K562 (cell line): ENCODE measurements around the gene HCAR3. TPM values are rescaled to one million over a fixed set of nuclear protein-coding genes. Genes with fewer than 3 reads are reported as not detected.

Source experiments
- ATAC-seq: fragments of 200-7000 bp; cut with Tn5 transposase; 3 replicates; pipeline ENCODE4 v1.9.1; 2020; ENCODE audit warnings: moderate library complexity
- BruUV-seq: library from RNA; stranded (reverse); fragments of 400-500 nt; replicated peaks from 2 replicates; lab custom pipeline; 2021; lab: Mats Ljungman, UMichigan
- CTCF ChIA-PET: fragments of 300-600 bp; formaldehyde crosslinking; extraction: SDS; loops from one replicate; lab custom pipeline; 2021; ENCODE audit warnings: low intra/inter-chr PET ratio; lab: Yijun Ruan, JAX
- POLR2A ChIA-PET: fragments of 300-600, 350-650 bp; sonication (Branson Sonifier 250); formaldehyde crosslinking; extraction: SDS; loops from one replicate; lab custom pipeline; 2021; ENCODE audit warnings: antibody characterized with exemption, inconsistent platforms; lab: Yijun Ruan, JAX
- DNase-seq, 4 experiments: peaks; one replicate each; pipeline versions ENCODE4 v3.0.0 to v3.0.0-alpha.2; 2011 to 2018; ENCODE audit warnings: low spot score in 3 of 4, mixed read lengths in 3 of 4; ENCODE audit errors: extremely low read depth in 1 of 4
- FAIRE-seq: peaks from 2 replicates; lab custom pipeline; 2011; peaks lifted over from hg19 to GRCh38; lab: Jason Lieb, UNC
- H2AFZ ChIP-seq: 2 replicates; pipeline ENCODE4 v1.6.0; 2011; ENCODE audit warnings: low read depth, low read length, control low read depth, inconsistent platforms
- H3K27ac ChIP-seq: fragments of 200-600 bp; 3 replicates; pipeline ENCODE4 v1.8.0; 2011; ENCODE audit warnings: low read depth, mild to moderate bottlenecking, control low read depth, inconsistent platforms, low read length, moderate library complexity, mixed read lengths; ENCODE audit errors: extremely low read depth
- H3K27me3 ChIP-seq, 2 experiments: fragments of 300-600 bp in 1 of 2; 2 replicates in 1 of 2; 3 replicates in 1 of 2; pipeline versions ENCODE4 v1.6.0 to v1.8.0; 2011; ENCODE audit warnings: inconsistent platforms in 2 of 2, low read length in 2 of 2, mild to moderate bottlenecking in 1 of 2, mixed read lengths in 1 of 2, moderate library complexity in 1 of 2; ENCODE audit not compliant: control insufficient read depth in 2 of 2, insufficient read depth in 2 of 2
- H3K36me3 ChIP-seq: fragments of 300-600 bp; 3 replicates; pipeline ENCODE4 v1.8.0; 2011; ENCODE audit warnings: mild to moderate bottlenecking, low read length, inconsistent platforms; ENCODE audit not compliant: control insufficient read depth, insufficient read depth
- H3K4me1 ChIP-seq, 2 experiments: fragments of 200-600 bp in 1 of 2; replicated peaks in 1 of 2; 2 replicates in 1 of 2; 3 replicates in 1 of 2; pipeline versions ENCODE4 v1.5.1 to v1.8.0; 2011; ENCODE audit warnings: inconsistent platforms in 2 of 2, low read length in 2 of 2, mild to moderate bottlenecking in 1 of 2, mixed read lengths in 1 of 2, moderate library complexity in 1 of 2; ENCODE audit not compliant: control insufficient read depth in 2 of 2, insufficient read depth in 2 of 2
- H3K4me2 ChIP-seq: 2 replicates; pipeline ENCODE4 v1.6.1; 2011; ENCODE audit warnings: low read length, control low read depth, inconsistent platforms, mixed read lengths; ENCODE audit not compliant: insufficient read depth
- H3K4me3 ChIP-seq: fragments of 200-600 bp; sonication (generic), shearing (Covaris generic); 2 replicates; pipeline ENCODE4 v1.5.1; 2016; ENCODE audit warnings: control low read depth, inconsistent platforms
- H3K79me2 ChIP-seq: fragments of 200-600 bp; 3 replicates; pipeline ENCODE4 v1.8.0; 2011; ENCODE audit warnings: low read length, inconsistent platforms; ENCODE audit not compliant: control insufficient read depth, insufficient read depth
- H3K9ac ChIP-seq, 2 experiments: 2 replicates each; pipeline versions ENCODE4 v1.6.0 to v1.6.1; 2011; ENCODE audit warnings: low read depth in 2 of 2, low read length in 2 of 2, control low read depth in 1 of 2, inconsistent platforms in 1 of 2, mild to moderate bottlenecking in 1 of 2, mixed read lengths in 1 of 2; ENCODE audit not compliant: insufficient read depth in 1 of 2
- H3K9me1 ChIP-seq: one replicate; pipeline ENCODE4 v1.6.0; 2011; ENCODE audit warnings: inconsistent platforms, mild to moderate bottlenecking, low read length, moderate library complexity; ENCODE audit not compliant: control insufficient read depth, insufficient read depth
- H3K9me3 ChIP-seq: replicated peaks from 2 replicates; pipeline ENCODE4 v1.5.1; 2011; ENCODE audit warnings: low read depth, low read length, inconsistent platforms; ENCODE audit not compliant: control insufficient read depth, insufficient read depth
- H4K20me1 ChIP-seq: replicated peaks from 2 replicates; pipeline ENCODE4 v1.6.1; 2011; ENCODE audit warnings: low read length, inconsistent platforms, mixed read lengths; ENCODE audit not compliant: control insufficient read depth, insufficient read depth
- CHD4 ChIP-seq: fragments of 200-600 bp; sonication (generic); IDR thresholded peaks from 3 replicates; pipeline ENCODE4 v1.6.1; 2012; ENCODE audit warnings: low read depth, mild to moderate bottlenecking, mixed read lengths, low read length, inconsistent platforms; ENCODE audit not compliant: insufficient read depth, insufficient replicate concordance, poor library complexity, severe bottlenecking
- CREB1 ChIP-seq, 2 experiments: sonication (generic) in 1 of 2; formaldehyde crosslinking in 1 of 2; IDR thresholded peaks; 2 replicates each; pipeline versions ENCODE4 v1.6.1 to v1.8.0; 2012 to 2022; ENCODE audit warnings: inconsistent platforms in 1 of 2, mild to moderate bottlenecking in 1 of 2, missing genetic modification reagents in 1 of 2, moderate library complexity in 1 of 2
- DMBX1 ChIP-seq: fragments of 250-450 bp; sonication (Bioruptor Pico); IDR thresholded peaks from 2 replicates; pipeline ENCODE4 v1.8.0; 2022; ENCODE audit warnings: inconsistent platforms, mild to moderate bottlenecking, moderate library complexity, borderline replicate concordance
- EGR1 ChIP-seq: fragments of 450-650 bp; conservative IDR thresholded peaks from 2 replicates; pipeline ENCODE4 v1.6.1; 2017; ENCODE audit warnings: mild to moderate bottlenecking
- U2AF2 ChIP-seq: fragments of 200-400 bp; formaldehyde crosslinking; optimal IDR thresholded peaks from 2 replicates; pipeline ENCODE3; 2017; ENCODE audit warnings: low read depth, mild to moderate bottlenecking, low read length
- ZBTB12 ChIP-seq: fragments of 250-450 bp; sonication (Bioruptor Pico); IDR thresholded peaks from 2 replicates; pipeline ENCODE4 v1.4.0; 2020
- ZNF77 ChIP-seq: fragments of 250-450 bp; sonication (Bioruptor Pico); IDR thresholded peaks from 2 replicates; pipeline ENCODE4 v1.5.0; 2020
- WGBS: fragments of 100-300 bp; shearing (Covaris generic); methylation state at CpG from one replicate; pipeline ENCODE4 v1.1.6; 2016; ENCODE audit warnings: low coverage, mixed read lengths; ENCODE audit not compliant: insufficient coverage; ENCODE audit errors: missing lambda C conversion rate; 5-methylcytosine and 5-hydroxymethylcytosine counted together
- in situ Hi-C: fragments of 300-500 bp; cut with MboI; formaldehyde crosslinking; loops from 4 replicates; pipeline ENCODE4 v1.15.0; 2018; ENCODE audit warnings: inconsistent platforms, mixed read lengths
- intact Hi-C: fragments of 100-400 bp; cut with micrococcal nuclease; formaldehyde crosslinking; loops from 2 replicates; pipeline ENCODE4 v1.14.2; 2022
- polyA plus RNA-seq, 8 experiments: library from polyadenylated mRNA; depleted of rRNA in 4 of 8; stranded (reverse) in 5 of 8; unstranded in 3 of 8; fragments of >200 nt; fragmentation: Nextera tagmentation in 2 of 8; fragmentation: Illumina TruSeq in 1 of 8; extraction: Ambion mirVana in 2 of 8; extraction: Trizol in 1 of 8; gene quantifications; 2 replicates each; pipeline versions ENCODE4 v1.2.1 to v1.2.3, GENCODE V29; 2011 to 2014; ENCODE audit warnings: inconsistent platforms in 1 of 8, missing spikeins in 1 of 8
- total RNA-seq, 7 experiments: library from RNA; depleted of rRNA in 6 of 7; stranded (reverse); fragments of >200 nt in 6 of 7; fragmentation: Illumina TruSeq in 2 of 7; extraction: Trizol in 2 of 7; gene quantifications; 2 replicates each; pipeline versions ENCODE4 v1.2.1 to v1.2.3, GENCODE V29; 2011 to 2021; ENCODE audit warnings: low replicate concordance in 1 of 7

HCAR3 gene
- total and polyA plus RNA-seq, 9 of the 15 experiments (the other 6 are each of a cell fraction or from before 2014, with no cell fraction given) = not detected

GRCh38 chr12:122724641-122725243, 8.1 kb upstream of the HCAR3 start (continued):
- TF ChIP-seq ZNF77 (CRISPR knock-in tag) (no peak), DMBX1 (no peak), CHD4 (no peak), ZBTB12 (no peak)

- Histone ChIP-seq H3K27ac (no peak overlapping the region), H3K9ac (no peak overlapping the region), H3K4me2 (no peak overlapping the region), H3K79me2 (no peaks in the 10 kb centered on the region), H3K4me3 (no peak overlapping the region), H3K27me3 (peaks cover 0 to 1% of the 10 kb centered on the region in 2 experiments; a peak in 1 of 5 replicates), H3K36me3 (no peaks in the 10 kb centered on the region), H3K9me3 (no peaks in the 10 kb centered on the region), H2AFZ (no peak overlapping the region), H3K4me1 (peaks cover 0 to 8% of the 10 kb centered on the region in 2 experiments; a peak in 1 of 5 replicates), H4K20me1 (peaks cover 3% of the 10 kb centered on the region; the same call in 1 of the 2 replicates), H3K9me1 (no peaks in the 10 kb centered on the region)
- CTCF ChIA-PET = no interaction called here
- BruUV-seq = no TSS peak
- POLR2A ChIA-PET = interaction anchor here (1.1 kb wide), 1 partner anchor 13 kb away, joined by 3 read pairs; no protein-coding TSS in a partner anchor
- DNase-seq (no peak), ATAC-seq (no peak), FAIRE-seq (no peak)
- intact Hi-C loops (no loop called here), in situ Hi-C loops (no loop called here)
- 0% methylated on average over 1 of the region's 1 CpG for WGBS
- TF ChIP-seq EGR1 (no peak), CREB1 (IDR thresholded peaks at IDR 0.05) (no peak), CREB1 (CRISPR knock-in tag; IDR thresholded peaks at IDR 0.05) (no peak), U2AF2 (no peak)
These were observed 5.8 kb upstream of the HCAR3 start for GRCh38 chr12:122722387-122722786.
